ENCODE data around the gene SDHD.
"Not testable (repeated sequence)": the region's sequence is repeated elsewhere in the genome, so short reads cannot be mapped to it uniquely, and the experiment has no call there.

The SDHD gene

DNA sequence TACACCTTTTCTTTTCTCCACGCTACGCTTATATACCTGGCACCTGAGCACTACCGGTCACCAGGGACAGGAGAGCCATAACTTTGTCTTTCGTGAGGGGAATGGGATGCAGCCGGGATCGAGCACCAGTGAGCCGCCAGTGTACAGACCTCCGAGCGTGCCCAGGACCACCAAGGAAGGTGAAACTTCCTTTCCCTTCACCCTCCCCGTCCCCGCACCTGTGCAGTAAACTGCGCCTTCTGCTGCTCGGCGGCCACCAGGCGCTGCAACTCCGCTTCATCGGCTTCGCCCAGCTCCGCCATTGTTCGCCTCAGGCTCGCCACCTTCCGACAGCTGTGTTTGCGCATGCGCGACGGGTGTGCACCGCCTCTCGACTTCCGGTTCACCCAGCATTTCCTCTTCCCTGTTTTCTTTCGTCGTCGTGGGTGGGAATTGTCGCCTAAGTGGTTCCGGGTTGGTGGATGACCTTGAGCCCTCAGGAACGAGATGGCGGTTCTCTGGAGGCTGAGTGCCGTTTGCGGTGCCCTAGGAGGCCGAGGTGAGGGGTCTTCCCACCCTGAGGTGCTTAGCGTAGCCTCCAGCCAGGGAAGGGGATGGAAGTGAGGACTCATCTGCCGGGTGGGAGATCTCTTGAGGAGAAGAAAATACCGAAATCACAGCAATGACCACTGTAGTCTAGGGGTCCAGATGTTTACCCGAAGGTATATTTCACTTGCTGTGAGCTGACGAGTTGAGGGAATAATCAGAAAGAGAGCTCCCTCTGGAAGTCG lies at the start of gene SDHD, which contains the start of gene TIMM8B:
TSS of gene SDHD (plus strand) at position 452 of the 770 bp plus-strand sequence. CDS start at position 487, 35 bp downstream.
TSS of gene TIMM8B (minus strand) at position 335 of the 770 bp plus-strand sequence. CDS start at position 302, 33 bp downstream.
- peak; percentile 98 for DNase-seq

DNA sequence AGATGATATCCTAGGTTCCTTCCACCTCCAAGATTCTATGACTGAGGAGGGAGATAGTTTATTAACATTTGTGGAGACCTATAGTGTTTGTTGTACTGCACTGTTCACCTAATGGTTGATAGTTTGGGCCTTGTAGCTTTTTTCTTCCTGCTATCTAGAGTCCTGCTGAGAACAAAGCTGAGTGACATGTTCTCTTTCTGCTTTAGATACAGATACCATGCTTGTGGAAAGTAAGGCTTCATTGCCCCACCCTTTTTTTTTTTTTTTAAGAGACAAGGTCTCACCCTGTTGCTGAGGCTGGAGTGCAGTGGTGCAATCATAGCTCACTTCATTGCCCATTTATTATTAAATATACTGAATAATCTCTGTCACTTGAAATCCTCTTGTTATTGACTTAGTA lies 49.1 kb upstream of the SDHD start:
- DNase-seq, result no peak

DNA sequence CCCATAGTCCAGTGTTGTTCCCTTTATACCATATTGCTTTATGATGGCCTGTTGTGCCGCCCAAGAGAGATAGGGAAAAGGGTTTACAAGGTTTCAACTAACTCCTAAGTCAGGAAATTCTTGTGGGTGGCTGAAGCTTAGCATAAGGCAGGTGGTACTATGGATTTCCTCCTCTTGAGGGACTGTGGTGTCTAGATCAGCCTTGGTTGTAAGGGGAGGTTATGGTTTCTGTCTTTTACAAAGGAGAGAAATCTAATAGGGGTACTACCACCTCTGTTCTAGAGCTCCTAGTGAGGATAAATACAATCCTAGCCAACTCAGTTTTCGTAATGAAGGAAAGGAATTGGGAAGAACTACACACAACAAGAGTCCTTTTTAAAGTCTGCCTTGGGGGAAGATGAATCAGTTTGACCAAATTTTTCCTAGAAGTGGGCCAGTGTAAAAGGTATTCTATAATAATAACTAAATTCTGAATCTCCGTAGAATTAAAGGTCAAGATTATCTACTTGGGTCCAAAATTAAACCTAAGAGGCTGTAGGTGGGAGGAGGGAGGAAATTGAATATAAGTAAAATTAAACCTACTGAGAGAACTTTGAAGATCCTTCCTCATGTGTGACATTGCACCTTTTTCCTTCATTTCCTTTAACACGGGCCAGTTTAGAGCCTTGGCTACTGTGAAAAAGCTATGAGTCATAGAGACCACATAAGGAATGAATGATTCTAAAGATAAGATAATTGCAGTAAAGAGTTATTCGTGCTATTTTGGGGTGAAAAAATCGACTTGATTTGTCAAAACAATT lies 44.3 kb upstream of the SDHD start:
- DNase-seq, result no peak

DNA sequence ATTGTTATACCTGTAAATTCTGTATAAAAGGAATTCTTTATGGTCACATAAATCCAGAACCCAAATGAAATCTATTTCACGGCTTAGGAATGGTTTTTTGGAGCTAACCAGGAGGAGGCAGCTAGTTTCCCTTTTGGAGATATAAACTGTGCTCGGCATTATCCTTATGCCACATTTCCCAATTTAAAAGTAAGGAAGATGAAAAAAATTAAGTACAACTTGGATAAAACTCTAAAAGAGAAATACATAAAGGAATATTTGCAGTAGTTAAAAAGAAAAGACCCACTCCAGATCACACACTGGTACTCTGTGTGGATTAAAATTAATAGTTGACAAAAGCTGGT lies 43.7 kb upstream of the SDHD start:
- DNase-seq, result no peak

DNA sequence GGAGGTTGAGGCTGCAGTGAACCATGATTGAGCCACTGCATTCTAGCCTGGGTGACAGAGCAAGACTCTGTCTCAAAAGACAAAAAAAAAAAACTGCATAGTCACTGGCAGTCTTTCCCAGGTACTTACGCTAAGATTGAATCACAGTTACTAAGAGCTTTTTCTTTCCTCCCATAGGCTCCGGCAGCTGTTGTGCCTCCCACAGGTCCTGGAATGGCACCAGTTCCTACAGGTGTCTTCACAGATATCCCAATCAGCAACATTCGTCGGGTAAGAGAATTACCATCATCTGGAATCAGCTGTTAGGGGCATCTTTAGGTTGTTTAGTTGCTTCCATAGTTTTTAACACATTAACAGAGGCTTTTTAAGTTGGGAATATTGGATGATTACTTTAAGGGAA lies 41.7 kb upstream of the SDHD start:
- no peak for DNase-seq

DNA sequence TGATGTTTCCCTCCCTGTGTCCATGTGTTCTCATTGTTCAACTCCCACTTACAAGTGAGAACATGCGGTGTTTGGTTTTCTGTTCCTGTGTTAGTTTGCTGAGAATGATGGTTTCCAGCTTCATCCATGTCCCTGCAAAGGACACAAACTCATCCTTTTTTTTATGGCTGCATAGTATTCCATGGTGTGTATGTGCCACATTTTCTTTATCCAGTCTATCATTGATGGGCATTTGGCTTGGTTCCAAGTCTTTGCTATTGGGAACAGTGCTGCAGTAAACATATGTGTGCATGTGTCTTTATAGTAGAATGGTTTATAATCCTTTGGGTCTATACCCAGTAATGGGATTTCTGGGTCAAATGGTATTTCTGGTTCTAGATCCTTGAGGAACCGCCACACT lies 40.0 kb upstream of the SDHD start:
- DNase-seq, result not testable (repeated sequence)

DNA sequence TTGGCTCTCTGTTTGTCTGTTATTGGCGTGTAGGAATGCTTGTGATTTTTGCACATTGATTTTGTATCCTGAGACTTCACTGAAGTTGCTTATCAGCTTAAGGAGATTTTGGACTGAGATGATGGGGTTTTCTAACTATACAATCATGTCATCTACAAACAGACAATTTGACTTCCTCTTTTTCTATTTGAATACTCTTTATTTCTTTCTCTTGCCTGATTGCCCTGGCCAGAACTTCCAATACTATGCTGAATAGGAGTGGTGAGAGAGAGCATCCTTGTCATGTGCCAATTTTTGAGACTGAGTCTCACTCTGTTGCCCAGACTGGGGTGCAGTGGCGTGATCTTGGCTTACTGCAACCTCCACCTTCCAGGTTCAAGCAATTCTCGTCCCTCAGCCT lies 38.4 kb upstream of the SDHD start:
- DNase-seq, result not testable (repeated sequence)

DNA sequence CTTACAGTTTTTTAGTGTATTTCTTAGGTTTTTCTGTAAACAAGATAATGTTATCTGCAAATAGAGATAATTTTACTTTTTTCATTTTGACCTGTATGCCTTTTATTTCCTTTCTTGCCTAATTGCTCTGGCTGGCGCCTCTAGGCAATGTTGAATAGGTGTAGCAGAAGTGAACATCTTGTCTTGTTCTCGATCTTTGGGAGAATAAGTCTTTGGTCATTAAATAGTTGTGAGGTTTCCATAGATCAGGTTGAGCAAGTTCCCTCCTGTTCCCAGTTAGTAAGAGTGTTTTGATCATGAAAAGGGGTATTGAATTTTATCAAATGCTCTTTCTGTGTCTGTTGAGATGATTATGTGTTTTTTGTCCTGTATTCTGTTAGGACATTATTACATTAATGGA lies 36.9 kb upstream of the SDHD start:
- no peak for DNase-seq

DNA sequence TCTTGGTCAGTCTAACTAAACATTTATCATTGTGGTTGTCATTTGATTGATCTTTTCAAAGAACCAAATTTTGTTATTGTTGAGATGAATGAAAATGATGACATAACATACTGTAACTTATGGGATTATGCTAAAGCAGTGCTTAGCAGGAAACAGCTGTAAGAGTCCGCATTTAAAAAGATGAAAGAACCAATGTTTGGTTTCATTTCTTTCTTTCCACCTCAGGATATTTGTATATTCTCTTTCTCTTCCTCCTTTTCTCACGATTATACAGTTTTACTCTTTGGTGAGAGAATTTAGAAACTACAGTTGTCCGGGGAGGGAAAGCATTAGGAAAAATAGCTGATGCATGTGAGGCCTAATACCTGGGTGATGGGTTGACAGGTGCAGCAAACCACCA lies 36.0 kb upstream of the SDHD start:
- DNase-seq, result no peak

DNA sequence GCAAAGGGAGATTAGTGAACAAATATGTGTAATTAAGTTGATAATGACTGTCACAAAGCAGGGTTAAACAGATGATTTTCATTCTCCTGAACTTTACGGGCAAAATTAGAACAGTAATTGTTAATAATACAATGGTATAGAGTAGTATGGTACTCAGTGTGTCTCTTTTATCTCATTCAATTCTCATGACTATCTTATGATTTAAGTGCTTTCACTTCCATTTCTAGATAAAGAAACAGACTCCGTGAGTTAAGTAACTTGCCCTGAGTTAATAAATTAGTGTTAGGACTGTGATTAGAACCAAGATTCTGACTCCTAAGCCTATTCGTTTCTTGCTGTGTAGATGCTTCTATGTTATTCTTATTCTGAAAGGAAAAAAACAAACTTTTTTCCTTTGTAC lies 34.9 kb upstream of the SDHD start:
- no peak for DNase-seq

DNA sequence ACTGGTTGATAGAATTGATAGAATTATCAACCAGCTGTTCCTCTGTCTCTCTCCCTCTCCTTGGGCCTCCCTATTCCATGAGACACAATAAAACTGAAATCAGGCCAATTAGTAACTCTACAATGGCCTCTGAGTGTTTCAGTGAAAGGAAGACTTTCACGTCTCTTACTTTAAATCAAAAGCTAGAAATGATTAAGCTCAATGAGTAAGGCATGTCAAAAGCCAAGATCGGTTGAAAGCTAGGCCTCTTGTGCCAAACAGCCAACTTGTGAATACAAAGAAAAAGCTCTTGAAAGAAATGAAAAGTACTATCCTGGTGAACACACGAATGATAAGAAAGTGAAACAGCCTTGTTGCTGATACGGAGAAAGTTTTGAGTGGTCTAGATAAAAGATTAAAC lies 29.5 kb upstream of the SDHD start:
- no peak for DNase-seq

DNA sequence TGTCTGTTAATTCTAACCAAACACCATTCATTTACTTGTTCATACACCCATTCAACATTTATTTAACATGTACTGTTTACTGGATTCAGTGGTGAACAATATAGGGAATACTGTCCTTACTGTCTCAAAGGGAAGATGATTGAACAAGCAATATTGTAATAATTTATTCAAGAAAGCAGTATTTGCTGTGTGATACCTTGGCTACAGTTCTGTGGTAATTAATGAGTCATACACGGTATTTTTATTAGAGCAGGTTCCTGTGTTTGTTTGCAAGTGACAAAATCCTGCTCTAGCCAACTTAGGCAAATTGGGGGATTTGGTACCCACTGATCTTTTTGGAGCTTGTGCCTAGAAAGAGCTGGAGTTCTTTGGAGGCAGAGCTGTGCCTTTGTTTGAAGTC lies 28.6 kb upstream of the SDHD start:
- no peak for DNase-seq

DNA sequence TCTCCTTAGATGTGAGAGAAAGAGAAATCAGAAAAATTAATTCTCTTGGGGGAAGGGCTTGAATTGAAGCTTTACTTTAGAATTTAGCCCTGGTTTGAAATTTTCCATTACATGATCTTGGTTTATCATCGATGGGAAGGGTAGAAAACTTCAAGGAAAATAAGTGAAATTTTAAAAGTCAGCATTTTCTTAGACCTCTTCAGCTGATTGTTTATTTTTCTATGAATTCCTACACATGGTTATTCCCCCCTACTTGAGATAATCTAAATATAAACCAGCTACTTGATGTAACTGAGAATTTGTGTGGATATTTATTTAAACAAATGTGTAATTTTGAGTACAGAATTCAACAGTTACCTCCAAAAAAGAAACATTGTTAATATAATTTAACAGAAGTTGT lies 23.8 kb upstream of the SDHD start:
- DNase-seq, result no peak

DNA sequence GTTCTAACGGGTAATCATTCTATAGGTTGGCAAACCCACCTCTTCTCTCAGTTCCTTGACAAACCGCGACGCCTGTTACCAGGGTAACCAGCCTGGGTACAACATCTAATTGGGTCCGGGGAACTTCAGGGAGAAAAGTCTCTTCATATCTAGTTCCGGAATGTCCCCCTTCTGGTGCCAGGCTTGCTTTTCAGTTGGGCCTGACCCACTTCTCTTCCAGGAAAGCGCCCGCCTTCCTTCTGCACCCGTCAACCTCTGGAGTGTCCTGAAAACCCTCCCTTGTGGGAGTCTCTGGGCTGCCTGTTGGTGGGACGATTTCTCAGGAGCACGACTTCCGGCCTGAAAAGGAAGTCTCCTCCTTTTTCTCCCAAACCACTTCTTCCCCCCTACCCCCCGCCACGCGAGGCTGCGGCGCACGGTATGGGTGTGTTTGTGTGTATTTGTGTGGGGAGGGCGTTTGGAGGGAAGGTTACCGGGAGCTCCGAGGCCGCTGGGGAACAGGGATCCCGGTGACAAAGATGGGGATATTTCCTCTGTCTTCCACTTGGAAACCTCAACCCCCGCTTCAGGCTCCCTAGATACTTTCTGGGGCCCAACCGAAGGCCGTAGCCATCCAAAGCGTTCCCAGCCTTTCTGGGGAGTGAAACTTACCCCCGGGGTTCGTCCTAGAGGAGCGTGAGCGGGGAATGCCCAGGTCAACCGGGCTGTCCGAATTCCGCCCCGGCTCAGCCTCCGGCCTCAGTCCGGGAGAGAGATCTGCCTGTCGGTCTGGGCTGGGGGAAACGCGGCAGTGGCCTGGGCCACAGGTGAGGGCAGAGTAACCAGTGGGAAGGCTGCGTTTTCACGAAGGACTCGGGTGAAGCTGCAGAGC lies 12.5 kb upstream of the SDHD start, which contains the start of the genes NKAPD1 and PIH1D2:
TSS of gene NKAPD1 (plus strand) at position 359 of the 871 bp plus-strand sequence. CDS start 1,276 bp downstream, outside the sequence.
TSS of gene PIH1D2 (minus strand) at position 77 of the 871 bp plus-strand sequence. CDS start 843 bp downstream, outside the sequence.
- DNase-seq, result peak; percentile 84 to 90

DNA sequence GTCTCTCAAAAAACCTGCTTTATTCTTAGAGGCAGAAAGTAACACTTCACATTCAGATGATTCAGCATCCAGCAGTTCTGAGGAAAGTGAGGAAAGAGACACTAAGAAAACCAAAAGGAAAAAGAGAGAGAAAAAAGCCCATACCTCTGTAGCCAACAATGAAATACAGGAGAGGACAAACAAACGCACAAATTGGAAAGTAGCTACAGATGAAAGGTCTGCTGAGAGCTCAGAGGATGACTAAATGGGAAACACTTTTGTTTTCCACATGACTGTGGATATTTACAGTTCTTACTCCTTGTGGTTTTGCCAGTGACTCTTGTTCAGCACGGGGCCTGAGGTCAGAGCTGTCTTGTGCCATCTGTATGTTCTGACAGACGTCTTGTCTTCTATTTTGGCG lies 3.9 kb upstream of the SDHD start:
- no peak for DNase-seq

DNA sequence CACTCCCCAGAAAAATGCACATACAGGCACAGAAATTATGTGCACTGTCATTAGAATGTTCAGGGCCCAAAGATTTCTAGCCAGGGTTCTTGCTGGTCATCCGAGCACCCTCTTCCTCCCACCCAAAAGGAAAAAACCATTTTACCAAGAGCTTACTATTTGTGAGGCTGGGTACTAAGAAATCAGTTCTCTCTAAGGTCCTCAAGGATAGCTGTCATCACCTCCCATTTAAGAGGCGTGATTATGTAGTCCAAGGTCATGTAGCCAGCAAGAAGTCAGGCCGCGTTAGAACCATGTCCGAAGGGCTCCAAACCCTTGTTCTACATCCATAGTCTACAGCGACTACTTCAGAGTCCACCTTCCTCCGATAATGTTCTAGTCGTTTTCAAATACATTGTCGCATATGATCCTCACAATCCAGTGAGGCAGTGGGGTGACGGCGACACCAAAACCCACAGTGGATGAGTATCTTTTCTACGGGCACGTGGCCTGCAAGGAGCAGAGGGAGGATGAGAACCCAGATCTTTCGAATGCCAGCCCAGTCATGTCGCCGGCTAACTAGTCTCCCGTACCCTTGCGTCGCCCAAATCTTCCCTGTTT lies 751 bp upstream of the SDHD start:
- DNase-seq, result peak in 1 of 2 donors; percentile 14

DNA sequence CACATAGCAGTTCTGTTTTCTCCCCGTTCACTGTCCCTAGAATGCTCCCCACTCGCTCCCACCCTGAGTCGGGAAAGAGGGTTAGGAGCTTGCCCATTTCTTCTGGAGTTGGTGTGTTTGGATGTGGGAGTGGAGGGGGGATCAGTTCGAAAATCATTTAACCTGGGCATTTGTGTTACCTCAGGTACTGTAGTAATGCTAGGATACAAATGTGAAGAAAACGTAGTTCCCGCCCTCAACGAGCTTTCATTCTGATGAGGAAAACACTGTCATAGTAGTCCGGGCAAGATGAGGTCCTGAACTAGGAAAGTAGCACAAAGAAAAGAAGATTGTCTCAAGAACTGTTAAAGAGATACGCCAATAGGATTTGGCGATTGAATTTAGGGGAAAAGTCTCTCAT lies 539 bp downstream of the SDHD start:
- DNase-seq, result no peak

DNA sequence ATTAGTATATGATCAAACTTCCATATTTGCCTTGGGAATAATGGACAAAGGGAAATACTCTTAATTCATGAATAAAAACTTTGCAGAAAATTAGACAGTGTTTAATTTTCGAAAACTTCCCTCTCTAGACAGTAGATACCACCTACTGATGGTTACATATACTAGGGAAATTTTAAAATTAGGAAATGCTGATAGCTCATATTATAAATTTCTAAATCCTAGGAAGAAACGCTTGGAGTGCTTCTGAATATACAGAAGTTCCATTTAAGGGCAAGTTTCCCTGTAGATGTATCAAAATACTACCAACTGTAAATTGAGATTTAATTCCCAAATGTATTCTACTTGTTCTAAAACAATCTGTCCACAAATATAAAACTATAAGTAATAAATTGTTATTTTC lies 8.6 kb downstream of the SDHD start:
- DNase-seq, result not testable (repeated sequence)

DNA sequence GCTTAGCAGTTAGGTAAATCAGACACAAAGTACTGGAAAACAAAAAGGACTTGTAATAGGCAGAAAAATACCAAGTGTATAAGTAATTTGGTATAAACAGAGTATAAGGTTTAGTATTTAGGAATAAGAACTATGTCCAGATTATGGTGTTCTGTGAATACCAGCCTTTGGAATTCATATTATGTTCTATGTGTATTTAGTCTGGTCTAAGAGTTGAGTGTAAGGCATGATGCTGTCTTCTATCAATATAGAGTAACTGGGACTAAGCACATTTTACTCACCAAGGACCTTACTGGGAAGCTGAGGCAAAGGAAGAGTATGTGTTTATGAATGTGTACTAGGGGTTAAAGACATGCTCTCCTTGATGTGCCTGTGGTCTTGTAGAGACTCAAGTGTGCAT lies 9.5 kb downstream of the SDHD start:
- no peak for DNase-seq

DNA sequence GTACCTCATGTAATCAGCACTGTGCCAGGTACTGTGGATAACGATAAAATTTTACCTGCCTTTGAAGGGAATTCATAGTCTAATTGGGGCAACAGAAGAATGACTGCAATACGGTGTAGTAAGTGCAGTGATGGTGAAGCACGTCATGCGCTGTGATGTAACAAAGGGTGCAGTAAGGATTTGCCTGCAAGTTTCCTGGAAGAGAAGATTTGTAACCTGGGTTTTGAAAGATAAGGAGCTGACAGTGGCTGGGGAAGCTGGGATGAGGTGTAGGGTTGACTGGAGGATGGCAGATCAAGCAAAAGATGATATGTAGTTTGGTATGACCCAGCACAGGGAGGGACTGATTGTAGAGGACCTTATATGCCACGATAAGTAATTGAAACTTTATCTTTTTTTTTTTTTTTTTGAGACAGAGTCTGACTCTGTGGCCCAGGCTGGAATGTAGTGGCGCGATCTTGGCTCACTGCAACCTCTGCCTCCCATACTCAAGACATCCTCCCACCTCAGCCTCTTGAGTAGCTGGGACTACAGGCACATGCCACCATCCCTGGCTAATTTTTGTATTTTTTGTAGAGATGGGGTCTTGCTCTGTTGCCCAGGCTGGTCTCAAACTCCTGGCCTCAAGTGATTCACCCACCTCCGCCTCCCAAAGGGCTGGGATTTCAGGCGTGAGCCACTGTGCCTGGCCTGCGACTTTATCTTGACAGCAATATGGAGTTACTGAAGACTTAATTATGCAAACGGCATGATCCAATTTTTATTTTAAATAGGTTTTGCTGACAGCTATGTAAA lies 11.3 kb downstream of the SDHD start:
- no peak for DNase-seq

DNA sequence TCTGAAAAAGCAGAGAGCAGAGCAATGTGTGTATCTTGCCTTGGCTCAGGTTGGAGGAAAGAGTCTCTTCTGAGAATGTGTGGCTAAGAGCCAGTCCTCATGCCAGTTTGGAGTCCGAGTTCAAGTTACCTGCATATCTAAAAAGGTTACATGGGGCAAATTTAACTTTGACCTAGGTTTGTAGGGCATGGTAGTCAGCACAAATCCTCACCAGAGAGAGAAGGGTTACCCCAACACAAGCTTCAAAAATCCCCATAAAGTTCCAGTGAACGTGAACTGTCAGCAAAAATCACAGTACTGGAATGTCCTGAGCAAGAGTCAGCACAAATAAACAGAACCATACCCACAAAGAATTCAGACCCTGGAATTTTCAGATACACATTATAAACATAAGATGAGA lies 13.8 kb downstream of the SDHD start:
- no peak for DNase-seq

DNA sequence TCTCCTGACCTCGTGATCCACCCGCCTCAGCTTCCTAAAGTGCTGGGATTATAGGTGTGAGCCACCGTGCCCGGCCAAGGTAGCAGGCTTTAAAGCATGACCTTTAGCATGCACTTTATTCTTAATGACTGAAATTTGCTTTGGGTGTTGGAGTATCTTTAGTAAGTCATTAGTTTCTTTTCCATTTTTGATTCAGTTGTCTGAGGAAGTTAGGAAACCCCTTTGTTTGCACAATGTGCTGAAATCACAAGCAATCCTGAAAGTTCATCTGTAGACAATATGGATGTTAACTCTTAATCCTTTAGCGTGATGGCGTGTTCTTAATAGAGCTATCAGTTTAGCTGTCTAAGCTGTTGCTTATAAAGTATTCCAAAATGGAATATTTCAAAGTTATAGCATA lies 16.8 kb downstream of the SDHD start:
- no peak for DNase-seq
